SU-DHL-6 (cell line): ENCODE measurements around the gene SMARCA4.

Source experiments
- H2AFZ ChIP-seq: fragments of 200-600 bp; sonication (generic); 2 replicates; pipeline ENCODE4 v1.6.1; 2014; ENCODE audit warnings: low read depth, mild to moderate bottlenecking, moderate library complexity, mixed read lengths, antibody characterized with exemption, low read length; ENCODE audit not compliant: severe bottlenecking
- H3F3A ChIP-seq: fragments of 200-600 bp; shearing (Covaris generic); 2 replicates; pipeline ENCODE4 v1.6.0; 2016; ENCODE audit warnings: antibody characterized with exemption, mild to moderate bottlenecking; ENCODE audit not compliant: insufficient read depth
- H3K27ac ChIP-seq: fragments of 200-600 bp; sonication (generic); 2 replicates; pipeline ENCODE4 v1.5.1; 2016; ENCODE audit warnings: low read depth, mild to moderate bottlenecking, low read length, moderate library complexity, mixed read lengths
- H3K27me3 ChIP-seq: fragments of 200-600 bp; sonication (generic), shearing (Covaris generic); 2 replicates; pipeline ENCODE4 v1.6.0; 2014; ENCODE audit warnings: mild to moderate bottlenecking, low read length
- H3K36me3 ChIP-seq: fragments of 200-600 bp; sonication (generic); 2 replicates; pipeline ENCODE4 v1.6.1; 2014; ENCODE audit warnings: mild to moderate bottlenecking, low read length, mixed read lengths
- H3K4me2 ChIP-seq: fragments of 300-600, 200-600 bp; shearing (Covaris generic), sonication (generic); 2 replicates; pipeline ENCODE4 v1.6.0; 2014; ENCODE audit warnings: low read length, low read depth, mild to moderate bottlenecking; ENCODE audit not compliant: poor library complexity, severe bottlenecking
- H3K4me3 ChIP-seq: fragments of 200-600 bp; sonication (generic); 2 replicates; pipeline ENCODE4 v1.5.1; 2014; ENCODE audit warnings: antibody characterized with exemption, low read length, mild to moderate bottlenecking, mixed read lengths; ENCODE audit not compliant: insufficient read depth, poor library complexity, severe bottlenecking
- H3K79me2 ChIP-seq: fragments of 200-600 bp; sonication (generic); 2 replicates; pipeline ENCODE4 v1.6.1; 2014; ENCODE audit warnings: mild to moderate bottlenecking, low read length, moderate library complexity; ENCODE audit not compliant: insufficient read depth
- H3K9ac ChIP-seq: fragments of 200-600 bp; sonication (generic); 2 replicates; pipeline ENCODE4 v1.7.0; 2014; ENCODE audit warnings: mild to moderate bottlenecking, low read length
- H3K9me2 ChIP-seq: fragments of 200-600 bp; sonication (generic); replicated peaks from 2 replicates; pipeline ENCODE4 v1.6.1; 2014; ENCODE audit warnings: low read length; ENCODE audit not compliant: insufficient read depth
- H3K9me3 ChIP-seq: fragments of 200-600 bp; sonication (generic); 2 replicates; pipeline ENCODE4 v1.6.1; 2014; ENCODE audit warnings: low read length, mixed read lengths; ENCODE audit not compliant: insufficient read depth
- H4K20me1 ChIP-seq: fragments of 200-600 bp; sonication (generic); 2 replicates; pipeline ENCODE4 v1.6.1; 2014; ENCODE audit warnings: low read depth, mild to moderate bottlenecking, antibody characterized with exemption, low read length, moderate library complexity, mixed read lengths
- EZH2phosphoT487 ChIP-seq: fragments of 200-600 bp; sonication (generic), shearing (Covaris generic); conservative IDR thresholded peaks from 2 replicates; pipeline ENCODE4 v1.6.1; 2018; ENCODE audit warnings: mild to moderate bottlenecking, antibody characterized with exemption, low read length, moderate library complexity, mixed read lengths
- TF ChIP-seq, protein P1 (sequence below): fragments of 200-600 bp; sonication (generic); IDR thresholded peaks from one replicate; pipeline ENCODE4 v1.5.1; 2017; ENCODE audit warnings: antibody characterized with exemption, mild to moderate bottlenecking, low read length, moderate library complexity; ENCODE audit not compliant: insufficient read depth, poor library complexity, severe bottlenecking

SMARCA4 gene

GRCh38 chr19:11050323-11051114 lies 89.7 kb downstream of the SMARCA4 start:
- no peak for TF ChIP-seq EZH2phosphoT487
- TF ChIP-seq, protein P1, sequence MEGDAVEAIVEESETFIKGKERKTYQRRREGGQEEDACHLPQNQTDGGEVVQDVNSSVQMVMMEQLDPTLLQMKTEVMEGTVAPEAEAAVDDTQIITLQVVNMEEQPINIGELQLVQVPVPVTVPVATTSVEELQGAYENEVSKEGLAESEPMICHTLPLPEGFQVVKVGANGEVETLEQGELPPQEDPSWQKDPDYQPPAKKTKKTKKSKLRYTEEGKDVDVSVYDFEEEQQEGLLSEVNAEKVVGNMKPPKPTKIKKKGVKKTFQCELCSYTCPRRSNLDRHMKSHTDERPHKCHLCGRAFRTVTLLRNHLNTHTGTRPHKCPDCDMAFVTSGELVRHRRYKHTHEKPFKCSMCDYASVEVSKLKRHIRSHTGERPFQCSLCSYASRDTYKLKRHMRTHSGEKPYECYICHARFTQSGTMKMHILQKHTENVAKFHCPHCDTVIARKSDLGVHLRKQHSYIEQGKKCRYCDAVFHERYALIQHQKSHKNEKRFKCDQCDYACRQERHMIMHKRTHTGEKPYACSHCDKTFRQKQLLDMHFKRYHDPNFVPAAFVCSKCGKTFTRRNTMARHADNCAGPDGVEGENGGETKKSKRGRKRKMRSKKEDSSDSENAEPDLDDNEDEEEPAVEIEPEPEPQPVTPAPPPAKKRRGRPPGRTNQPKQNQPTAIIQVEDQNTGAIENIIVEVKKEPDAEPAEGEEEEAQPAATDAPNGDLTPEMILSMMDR, result no peak
- Histone ChIP-seq H3K27ac (peak overlapping the region; percentile 97), H3K4me3 (no peak overlapping the region), H3K27me3 (no peaks in the 10 kb centered on the region), H3K4me2 (peak overlapping the region; percentile 62), H3F3A (peaks cover 71% of the 10 kb centered on the region), H3K9me3 (no peaks in the 10 kb centered on the region), H4K20me1 (no peaks in the 10 kb centered on the region), H2AFZ (no peak overlapping the region), H3K79me2 (peaks cover 4% of the 10 kb centered on the region; the same call in 1 of the 2 replicates), H3K36me3 (no peaks in the 10 kb centered on the region), H3K9ac (peak overlapping the region; percentile 55), H3K9me2 (no peaks in the 10 kb centered on the region)

- H3K36me3 ChIP-seq, result no peaks in the 10 kb centered on the region; the same call in 1 of the 2 replicates
- peaks cover 4% of the 10 kb centered on the region; the same call in 1 of the 2 replicates for H3K79me2 ChIP-seq
These were observed 93.0 kb downstream of the SMARCA4 start for GRCh38 chr19:11053817-11054195.

GRCh38 chr19:11054200-11054599 lies 93.4 kb downstream of the SMARCA4 start:
- Histone ChIP-seq H4K20me1 (no peaks in the 10 kb centered on the region), H2AFZ (no peak overlapping the region), H3K79me2 (peaks cover 4% of the 10 kb centered on the region; the same call in 1 of the 2 replicates), H3K9me3 (no peaks in the 10 kb centered on the region), H3K4me3 (no peak overlapping the region), H3F3A (peaks cover 36% of the 10 kb centered on the region), H3K36me3 (no peaks in the 10 kb centered on the region; the same call in 1 of the 2 replicates), H3K4me2 (no peak overlapping the region), H3K9ac (no peak overlapping the region), H3K9me2 (no peaks in the 10 kb centered on the region), H3K27ac (no peak overlapping the region; the same call in 1 of the 2 replicates), H3K27me3 (no peaks in the 10 kb centered on the region)
- TF ChIP-seq, protein P1, result no peak

More at GRCh38 chr19:11053817-11054195, 93.0 kb downstream of the SMARCA4 start:
- Histone ChIP-seq H3K27ac (no peak overlapping the region; the same call in 1 of the 2 replicates), H3K9me2 (no peaks in the 10 kb centered on the region), H3K4me3 (no peak overlapping the region), H3K4me2 (no peak overlapping the region), H3K9me3 (no peaks in the 10 kb centered on the region), H3K9ac (no peak overlapping the region), H3K27me3 (no peaks in the 10 kb centered on the region), H2AFZ (no peak overlapping the region), H3F3A (peaks cover 38% of the 10 kb centered on the region), H4K20me1 (no peaks in the 10 kb centered on the region)
- TF ChIP-seq, protein P1, result no peak
- no peak for TF ChIP-seq EZH2phosphoT487
